HCT116 (cell line): ENCODE results near the gene HCRTR1. TPM values are rescaled to one million over a fixed set of nuclear protein-coding genes. Genes with fewer than 3 reads are reported as not detected.

Source experiments
- ATAC-seq: fragments of 200-7000 bp; cut with Tn5 transposase; 2 replicates; pipeline ENCODE4 v1.9.1; 2020; ENCODE audit warnings: mild to moderate bottlenecking, moderate library complexity
- BruUV-seq: library from RNA; stranded (reverse); fragments of 400-500 nt; replicated peaks from 2 replicates; lab custom pipeline; 2021; lab: Mats Ljungman, UMichigan
- CTCF ChIA-PET: fragments of 300-600 bp; sonication (Branson Sonifier 250); formaldehyde crosslinking; loops from one replicate; lab custom pipeline; 2021; ENCODE audit warnings: antibody characterized with exemption; lab: Charles Lee
- POLR2A ChIA-PET: fragments of 300-600, 350-600 bp; sonication (Branson Sonifier 250); formaldehyde crosslinking; loops from one replicate; lab custom pipeline; 2021; ENCODE audit warnings: antibody characterized with exemption; lab: Charles Lee
- RAD21 ChIA-PET, 2 experiments: fragments of 300-600 bp; sonication (Branson Sonifier 250); formaldehyde crosslinking; loops; one replicate each; lab custom pipeline; 2023; ENCODE audit warnings: low total read pairs in 2 of 2; ENCODE audit not compliant: uncharacterized antibody in 2 of 2, unreplicated experiment in 2 of 2, low non-redundant PET in 1 of 2; lab: Charles Lee
- DNase-seq: peaks from one replicate; pipeline ENCODE4 v3.0.0-alpha.2; 2010; ENCODE audit warnings: low read depth, low spot score
- H2AFZ ChIP-seq: fragments of 200-600 bp; shearing (Covaris generic), sonication (generic); 2 replicates; pipeline ENCODE4 v1.6.1; 2017; ENCODE audit warnings: low read depth, mixed run types, mixed read lengths, antibody characterized with exemption, low read length; ENCODE audit not compliant: poor library complexity, severe bottlenecking
- H3K27ac ChIP-seq: 2 replicates; pipeline ENCODE4 v1.5.1; 2012; ENCODE audit warnings: low read depth, low read length
- H3K27me3 ChIP-seq: fragments of 200-600 bp; sonication (generic); 2 replicates; pipeline ENCODE4 v1.6.1; 2016; ENCODE audit warnings: mixed run types, low read length, mixed read lengths; ENCODE audit not compliant: insufficient read depth
- H3K36me3 ChIP-seq, 2 experiments: fragments of 200-500 bp in 1 of 2; fragments of 200-600 bp in 1 of 2; sonication (Bioruptor generic) in 1 of 2; sonication (generic) in 1 of 2; 2 replicates each; pipeline versions ENCODE4 v1.5.1 to v1.6.1; 2014 to 2016; ENCODE audit warnings: low read length in 2 of 2, inconsistent platforms in 1 of 2, mixed read lengths in 1 of 2, mixed run types in 1 of 2; ENCODE audit not compliant: insufficient read depth in 2 of 2, control insufficient read depth in 1 of 2
- H3K4me1 ChIP-seq, 2 experiments: fragments of 200-600 bp in 1 of 2; sonication (generic) in 1 of 2; 2 replicates each; pipeline versions ENCODE4 v1.5.1 to v1.6.1; 2012 to 2017; ENCODE audit warnings: low read length in 2 of 2, inconsistent platforms in 1 of 2, mild to moderate bottlenecking in 1 of 2, mixed read lengths in 1 of 2, mixed run types in 1 of 2, moderate library complexity in 1 of 2; ENCODE audit not compliant: insufficient read depth in 2 of 2, control insufficient read depth in 1 of 2
- H3K4me2 ChIP-seq: fragments of 200-600 bp; sonication (generic); 2 replicates; pipeline ENCODE4 v1.6.1; 2017; ENCODE audit warnings: mixed run types, low read length, mixed read lengths
- H3K4me3 ChIP-seq, 2 experiments: fragments of 200-600 bp in 1 of 2; sonication (generic) in 1 of 2; replicated peaks in 1 of 2; 2 replicates each; pipeline ENCODE4 v1.5.1; 2011 to 2016; ENCODE audit warnings: low read length in 2 of 2, control low read depth in 1 of 2, low read depth in 1 of 2, mild to moderate bottlenecking in 1 of 2, mixed read lengths in 1 of 2, mixed run types in 1 of 2
- H3K79me2 ChIP-seq: fragments of 200-600 bp; sonication (generic); 2 replicates; pipeline ENCODE4 v1.6.1; 2017; ENCODE audit warnings: mild to moderate bottlenecking, mixed run types, low read length, moderate library complexity, mixed read lengths; ENCODE audit not compliant: insufficient read depth
- H3K9ac ChIP-seq: fragments of 200-600 bp; sonication (generic); 2 replicates; pipeline ENCODE4 v1.6.1; 2016; ENCODE audit warnings: low read length, mixed read lengths
- H3K9me2 ChIP-seq: fragments of 200-600 bp; sonication (generic), shearing (Covaris generic); 2 replicates; pipeline ENCODE4 v1.6.1; 2017; ENCODE audit warnings: mixed run types, mild to moderate bottlenecking, moderate library complexity; ENCODE audit not compliant: insufficient read depth
- H3K9me3 ChIP-seq, 2 experiments: fragments of 200-500 bp in 1 of 2; fragments of 200-600 bp in 1 of 2; sonication (Bioruptor generic) in 1 of 2; sonication (generic) in 1 of 2; 2 replicates each; pipeline ENCODE4 v1.6.1; 2014 to 2017; ENCODE audit warnings: low read length in 2 of 2, mixed read lengths in 2 of 2, inconsistent platforms in 1 of 2, low read depth in 1 of 2, mild to moderate bottlenecking in 1 of 2, mixed run types in 1 of 2, moderate library complexity in 1 of 2; ENCODE audit not compliant: control insufficient read depth in 1 of 2, insufficient read depth in 1 of 2
- H4K20me1 ChIP-seq: fragments of 200-600 bp; sonication (generic), shearing (Covaris generic); 2 replicates; pipeline ENCODE4 v1.6.1; 2017; ENCODE audit warnings: mixed run types, mild to moderate bottlenecking, moderate library complexity; ENCODE audit not compliant: insufficient read depth
- EGR1 ChIP-seq: IDR thresholded peaks from 2 replicates; pipeline ENCODE4 v1.6.1; 2012; ENCODE audit warnings: low read depth
- MAX ChIP-seq: IDR thresholded peaks from 2 replicates; pipeline ENCODE4 v1.6.1; 2012
- POLR2A ChIP-seq: IDR thresholded peaks from 2 replicates; pipeline ENCODE4 v1.7.0; 2011; ENCODE audit warnings: borderline replicate concordance; ENCODE audit not compliant: insufficient read depth, insufficient read length; ENCODE audit errors: extremely low read depth
- POLR2AphosphoS5 ChIP-seq: IDR thresholded peaks from 2 replicates; pipeline ENCODE4 v1.6.1; 2011; ENCODE audit warnings: mild to moderate bottlenecking, low read depth, low read length, moderate library complexity
- REST ChIP-seq: IDR thresholded peaks from 2 replicates; pipeline ENCODE4 v1.6.1; 2012; ENCODE audit warnings: low read depth
- TCF7L2 ChIP-seq: IDR thresholded peaks from 2 replicates; pipeline ENCODE4 v1.7.0; 2011; ENCODE audit warnings: borderline replicate concordance, inconsistent platforms; ENCODE audit not compliant: insufficient read depth, insufficient read length; ENCODE audit errors: extremely low read depth
- intact Hi-C: fragments of 100-400 bp; cut with micrococcal nuclease; formaldehyde crosslinking; loops from 2 replicates; pipeline ENCODE4 v1.10.0; 2022
- total RNA-seq: library from RNA; stranded (reverse); gene quantifications from one replicate; pipeline ENCODE4 v1.2.1, GENCODE V29; 2021; ENCODE audit not compliant: unreplicated experiment

Gene HCRTR1
- total RNA-seq, 1 experiment from 2014 or later: not detected

- TF ChIP-seq REST: no peak
- TF ChIP-seq, all 23 proteins: peak for 0
These were observed 42.6 kb upstream of the HCRTR1 start (continued) for GRCh38 chr1:31574749-31575368.

- BruUV-seq: no TSS peak
- CTCF ChIA-PET: interaction anchor here (1.0 to 2.5 kb wide), 2 partner anchors 12 to 26 kb away, joined by 4 to 8 read pairs; no protein-coding TSS in a partner anchor
- peak; percentile 66 for ATAC-seq
These were observed 41.9 kb upstream of the HCRTR1 start for GRCh38 chr1:31575369-31576140.

More at GRCh38 chr1:31575369-31576140, 41.9 kb upstream of the HCRTR1 start:
- no peaks in the 10 kb centered on the region for H4K20me1 ChIP-seq
- peaks cover 43 to 78% of the 10 kb centered on the region in 2 experiments for H3K4me1 ChIP-seq
- H3K4me2 ChIP-seq: peak overlapping the region; percentile 96
- H3K79me2 ChIP-seq: peaks cover 36% of the 10 kb centered on the region
- ChIA-PET RAD21 (interaction anchor here in 1 of 2 experiments (0.9 kb wide), 2 partner anchors 27 to 213 kb away, joined by 3 read pairs; no protein-coding TSS in a partner anchor), POLR2A (no interaction called here)
- no peaks in the 10 kb centered on the region for H3K9me2 ChIP-seq
- DNase-seq: peak; percentile 86
- intact Hi-C loops: no loop called here
- H3K9me3 ChIP-seq: no peaks in the 10 kb centered on the region
- H2AFZ ChIP-seq: no peak overlapping the region
- peak overlapping the region; percentile 92 for H3K27ac ChIP-seq
- no peaks in the 10 kb centered on the region for H3K27me3 ChIP-seq
- H3K36me3 ChIP-seq: peaks cover 0 to 10% of the 10 kb centered on the region in 2 experiments; a peak in 1 of 4 replicates
- peak overlapping the region; percentile 86 for H3K9ac ChIP-seq
- TF ChIP-seq POLR2AphosphoS5 (peak; percentile 25; the same call in 1 of the 2 replicates), TCF7L2 (peak; percentile 65), MAX (no peak), POLR2A (no peak), EGR1 (no peak)
- H3K4me3 ChIP-seq: peak overlapping the region; percentile 73 to 96
